Measurements from ENCODE around the gene APOL1. TPM values are rescaled to one million over a fixed set of nuclear protein-coding genes. Genes with fewer than 3 reads are reported as not detected.

APOL1 gene
- total RNA-seq, 1 donor from 2014 or later, result 2.3 TPM

DNA sequence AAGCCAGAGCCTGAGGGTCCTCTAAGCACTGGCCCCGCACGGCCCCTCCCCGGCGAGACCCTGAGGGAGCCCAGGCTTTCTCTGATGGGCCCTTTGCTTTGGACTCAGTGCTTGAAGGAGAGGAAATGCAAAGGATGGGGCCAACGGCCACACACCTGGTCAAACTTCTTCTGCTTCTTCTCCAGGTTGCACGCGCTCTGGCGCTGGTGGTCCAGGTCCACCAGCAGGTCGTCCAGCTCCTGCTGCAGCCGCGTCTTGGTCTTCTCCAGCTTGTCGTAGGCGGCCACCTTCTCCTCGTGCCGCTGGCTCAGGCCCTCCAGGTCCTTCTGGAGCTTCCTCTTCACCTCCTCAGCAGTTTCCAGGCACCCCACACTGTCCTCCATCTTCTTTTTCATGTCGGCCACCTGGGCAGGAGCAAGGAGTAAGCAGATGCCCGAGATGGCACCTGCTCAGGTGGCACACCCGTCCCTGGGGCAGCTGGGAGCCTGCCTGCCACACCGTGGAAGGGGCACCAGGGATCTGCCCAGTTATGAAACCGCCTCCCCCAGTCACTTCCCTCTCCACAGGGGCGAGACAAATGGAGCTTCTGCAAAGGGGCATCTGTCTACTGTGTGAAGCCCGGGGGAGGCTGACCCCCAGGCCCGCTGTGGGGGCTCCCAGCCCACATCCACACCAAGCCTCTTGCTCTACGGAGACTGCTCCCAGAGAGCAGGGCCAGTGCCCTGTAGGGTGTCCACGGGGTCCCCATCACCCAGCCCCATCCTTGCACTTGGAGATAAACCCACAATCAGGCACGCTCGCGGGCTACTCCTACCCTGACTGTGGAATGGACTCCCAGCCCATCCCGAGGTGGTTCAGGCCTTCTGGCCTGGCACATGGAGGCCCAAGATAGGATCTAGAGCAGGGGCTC, 39.2 kb downstream of the APOL1 start:
- no peak for DNase-seq (ENCODE audit: low read depth)
- TF ChIP-seq, protein P1, sequence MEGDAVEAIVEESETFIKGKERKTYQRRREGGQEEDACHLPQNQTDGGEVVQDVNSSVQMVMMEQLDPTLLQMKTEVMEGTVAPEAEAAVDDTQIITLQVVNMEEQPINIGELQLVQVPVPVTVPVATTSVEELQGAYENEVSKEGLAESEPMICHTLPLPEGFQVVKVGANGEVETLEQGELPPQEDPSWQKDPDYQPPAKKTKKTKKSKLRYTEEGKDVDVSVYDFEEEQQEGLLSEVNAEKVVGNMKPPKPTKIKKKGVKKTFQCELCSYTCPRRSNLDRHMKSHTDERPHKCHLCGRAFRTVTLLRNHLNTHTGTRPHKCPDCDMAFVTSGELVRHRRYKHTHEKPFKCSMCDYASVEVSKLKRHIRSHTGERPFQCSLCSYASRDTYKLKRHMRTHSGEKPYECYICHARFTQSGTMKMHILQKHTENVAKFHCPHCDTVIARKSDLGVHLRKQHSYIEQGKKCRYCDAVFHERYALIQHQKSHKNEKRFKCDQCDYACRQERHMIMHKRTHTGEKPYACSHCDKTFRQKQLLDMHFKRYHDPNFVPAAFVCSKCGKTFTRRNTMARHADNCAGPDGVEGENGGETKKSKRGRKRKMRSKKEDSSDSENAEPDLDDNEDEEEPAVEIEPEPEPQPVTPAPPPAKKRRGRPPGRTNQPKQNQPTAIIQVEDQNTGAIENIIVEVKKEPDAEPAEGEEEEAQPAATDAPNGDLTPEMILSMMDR (IDR thresholded peaks at IDR 0.05; ENCODE audit: insufficient read depth, low read length, poor library complexity, severe bottlenecking), result no peak
- Histone ChIP-seq H3K27me3 (ENCODE audit: control insufficient read depth, insufficient read depth, low read length) (no peaks in the 10 kb centered on the region), H3K36me3 (ENCODE audit: control insufficient read depth, insufficient read depth, low read length) (peaks cover 25% of the 10 kb centered on the region), H3K4me3 (ENCODE audit: low read depth, low read length) (no peak overlapping the region)

DNA sequence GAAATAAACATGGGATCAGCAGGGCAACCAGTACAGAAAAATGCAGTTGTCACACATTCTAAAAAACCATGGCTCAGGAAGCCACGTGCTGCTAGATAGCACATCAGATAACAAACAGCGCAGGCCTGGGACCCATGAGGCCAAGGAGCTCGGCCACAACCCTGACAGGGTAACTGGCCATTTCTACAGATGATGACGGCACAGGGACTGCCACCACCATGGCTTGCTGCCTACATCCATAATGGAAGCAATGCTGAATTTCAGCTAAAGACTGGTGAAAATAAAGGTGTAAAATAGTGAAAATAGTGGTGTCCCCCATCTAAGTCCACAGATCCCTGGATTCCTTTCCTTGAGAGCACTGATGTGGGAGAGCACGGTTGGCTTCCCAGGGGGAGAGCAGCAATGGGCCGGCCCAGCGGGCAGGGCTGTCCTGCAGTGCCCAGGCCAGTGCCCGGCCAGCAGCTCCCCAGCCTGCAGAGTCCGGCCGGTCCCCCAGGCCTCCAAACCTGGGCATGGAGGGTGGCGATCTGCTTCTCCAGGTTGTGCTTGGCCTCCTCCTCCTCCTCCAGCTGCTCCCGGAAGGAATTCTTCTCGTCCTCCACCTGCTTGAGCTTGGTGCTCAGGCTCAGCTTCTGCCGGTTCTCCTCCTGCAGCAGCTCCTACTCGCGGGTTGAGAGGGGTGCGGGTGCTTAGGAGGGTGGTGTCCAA, 40.0 kb downstream of the APOL1 start:
- no peaks in the 10 kb centered on the region for H3K27me3 ChIP-seq (ENCODE audit: control insufficient read depth, insufficient read depth, low read length)
- peaks cover 27% of the 10 kb centered on the region for H3K36me3 ChIP-seq (ENCODE audit: control insufficient read depth, insufficient read depth, low read length)
- DNase-seq (ENCODE audit: low read depth), result no peak
- TF ChIP-seq, protein P1 (IDR thresholded peaks at IDR 0.05; ENCODE audit: insufficient read depth, low read length, poor library complexity, severe bottlenecking), result no peak
- no peak overlapping the region for H3K4me3 ChIP-seq (ENCODE audit: low read depth, low read length)

DNA sequence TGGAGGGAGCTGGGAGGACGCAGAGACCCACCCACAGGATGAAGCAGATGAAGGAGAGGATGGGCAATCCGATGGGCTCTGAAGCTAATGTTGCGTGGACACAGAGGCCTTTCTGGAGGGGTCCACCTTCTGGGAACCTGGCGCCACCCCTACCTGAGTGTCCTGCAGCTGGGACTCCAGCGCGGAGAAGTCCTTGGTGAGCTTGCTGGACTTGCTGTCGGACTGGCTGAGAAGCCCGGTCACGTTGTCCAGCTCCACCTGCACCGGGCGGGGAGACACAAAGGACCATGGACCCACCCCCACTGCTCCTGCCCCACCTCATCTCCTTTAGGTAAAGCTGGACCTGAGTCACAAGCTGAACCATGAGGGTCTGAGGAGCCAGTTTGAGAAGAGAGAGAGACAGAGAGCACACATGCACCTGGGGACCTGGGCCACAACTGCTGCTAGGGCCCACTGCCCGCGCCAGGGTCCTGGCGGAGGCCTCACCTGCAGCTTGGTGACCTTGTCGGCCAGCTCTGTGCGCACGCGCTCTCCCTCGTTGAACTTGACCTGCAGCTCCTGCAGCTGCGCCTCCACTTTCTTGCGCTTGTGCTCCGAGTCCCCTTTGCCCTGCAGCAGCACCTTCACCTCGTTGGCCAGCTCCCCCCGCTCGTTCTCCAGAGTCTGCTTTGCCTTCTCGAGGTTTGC, 40.8 kb downstream of the APOL1 start:
- H3K36me3 ChIP-seq (ENCODE audit: control insufficient read depth, insufficient read depth, low read length), result peaks cover 26% of the 10 kb centered on the region
- no peaks in the 10 kb centered on the region for H3K27me3 ChIP-seq (ENCODE audit: control insufficient read depth, insufficient read depth, low read length)
- no peak overlapping the region for H3K4me3 ChIP-seq (ENCODE audit: low read depth, low read length)
- no peak for DNase-seq (ENCODE audit: low read depth)
- TF ChIP-seq, protein P1 (IDR thresholded peaks at IDR 0.05; ENCODE audit: insufficient read depth, low read length, poor library complexity, severe bottlenecking), result no peak

DNA sequence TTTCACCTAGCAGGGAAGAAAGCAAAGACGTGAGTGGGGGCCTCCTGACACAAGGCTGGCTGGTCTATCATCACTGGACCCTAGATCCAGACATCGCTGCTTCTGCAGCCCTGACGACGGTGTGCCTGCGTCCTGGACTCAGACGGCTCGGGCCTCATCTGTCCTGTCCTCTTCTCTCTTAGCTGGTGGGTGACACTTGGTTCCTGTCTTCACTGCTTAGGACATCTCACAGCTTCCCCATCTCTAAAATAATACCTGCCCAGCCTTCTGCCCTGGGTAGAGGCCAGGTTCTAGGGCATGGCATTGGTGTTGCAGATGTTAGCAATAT, 41.3 kb downstream of the APOL1 start:
- DNase-seq (ENCODE audit: low read depth), result no peak
- peaks cover 27% of the 10 kb centered on the region for H3K36me3 ChIP-seq (ENCODE audit: control insufficient read depth, insufficient read depth, low read length)
- no peaks in the 10 kb centered on the region for H3K27me3 ChIP-seq (ENCODE audit: control insufficient read depth, insufficient read depth, low read length)
- H3K4me3 ChIP-seq (ENCODE audit: low read depth, low read length), result no peak overlapping the region
- TF ChIP-seq, protein P1 (IDR thresholded peaks at IDR 0.05; ENCODE audit: insufficient read depth, low read length, poor library complexity, severe bottlenecking), result no peak

DNA sequence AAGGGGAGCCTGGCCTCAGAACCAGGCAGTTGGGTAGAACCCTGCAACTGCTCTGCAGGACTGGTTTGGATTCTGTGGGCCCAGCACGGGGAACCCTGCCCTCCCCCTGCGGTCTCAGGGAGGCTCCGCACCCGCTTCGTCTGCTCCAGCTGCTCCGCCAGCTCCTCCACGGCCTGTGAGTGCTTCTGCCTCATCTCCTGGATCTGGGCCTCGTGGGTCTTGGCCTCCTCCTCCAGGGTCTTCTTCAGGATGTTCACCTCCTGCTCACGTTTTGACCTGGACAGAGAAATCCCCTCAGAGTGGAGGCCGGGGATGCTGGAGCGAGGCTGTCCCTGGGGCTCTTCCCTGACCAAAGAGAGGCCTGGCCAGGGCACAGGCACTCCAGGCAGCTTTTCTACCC, 41.9 kb downstream of the APOL1 start:
- DNase-seq (ENCODE audit: low read depth), result no peak
- Histone ChIP-seq H3K4me3 (ENCODE audit: low read depth, low read length) (no peak overlapping the region), H3K27me3 (ENCODE audit: control insufficient read depth, insufficient read depth, low read length) (no peaks in the 10 kb centered on the region), H3K36me3 (ENCODE audit: control insufficient read depth, insufficient read depth, low read length) (peaks cover 27% of the 10 kb centered on the region)
- TF ChIP-seq, protein P1 (IDR thresholded peaks at IDR 0.05; ENCODE audit: insufficient read depth, low read length, poor library complexity, severe bottlenecking), result no peak

All from kidney epithelial cell (primary cell).